H1 (cell line): ENCODE data around the gene AATK. TPM values are rescaled to one million over a fixed set of nuclear protein-coding genes. Genes with fewer than 3 reads are reported as not detected.
"Not testable (repeated sequence)": the region's sequence is repeated elsewhere in the genome, so short reads cannot be mapped to it uniquely, and the experiment has no call there.

Experiments used
- CTCF ChIA-PET: fragments of 300-600 bp; sonication (Branson Sonifier 250); formaldehyde crosslinking; loops from one replicate; lab custom pipeline; 2021; ENCODE audit not compliant: partially characterized antibody; lab: Charles Lee
- POLR2A ChIA-PET: fragments of 300-600 bp; sonication (Branson Sonifier 250); formaldehyde crosslinking; loops from one replicate; lab custom pipeline; 2021; ENCODE audit warnings: inconsistent platforms; ENCODE audit not compliant: partially characterized antibody; lab: Charles Lee
- DNase-seq, 2 experiments: peaks; one replicate each; pipeline versions ENCODE4 v3.0.0 to v3.0.0-alpha.2; 2010 to 2022; ENCODE audit warnings: low spot score in 2 of 2, low read depth in 1 of 2, mixed read lengths in 1 of 2
- FAIRE-seq: peaks from 2 replicates; lab custom pipeline; 2011; peaks lifted over from hg19 to GRCh38; lab: Jason Lieb, UNC
- H2AFZ ChIP-seq: 2 replicates; pipeline ENCODE4 v1.8.1; 2012; ENCODE audit warnings: low read length, inconsistent platforms
- H2AK5ac ChIP-seq: 2 replicates; pipeline ENCODE4 v1.6.1; 2013; ENCODE audit warnings: low read depth, low read length
- H2BK120ac ChIP-seq: replicated peaks from 2 replicates; pipeline ENCODE3; 2013; ENCODE audit warnings: low read depth, low read length, inconsistent platforms
- H2BK12ac ChIP-seq: 2 replicates; pipeline ENCODE4 v1.6.1; 2013; ENCODE audit warnings: low read depth, low read length
- H2BK15ac ChIP-seq: 2 replicates; pipeline ENCODE4 v1.6.1; 2013; ENCODE audit warnings: low read length
- H2BK20ac ChIP-seq: 2 replicates; pipeline ENCODE4 v1.6.1; 2013; ENCODE audit warnings: low read length
- H2BK5ac ChIP-seq: 2 replicates; pipeline ENCODE4 v1.6.1; 2013; ENCODE audit warnings: low read depth, low read length
- H3K14ac ChIP-seq: 2 replicates; pipeline ENCODE4 v1.6.1; 2013; ENCODE audit warnings: inconsistent platforms; ENCODE audit not compliant: insufficient read length
- H3K18ac ChIP-seq: 2 replicates; pipeline ENCODE4 v1.6.1; 2013; ENCODE audit warnings: low read length; ENCODE audit errors: extremely low read depth
- H3K23ac ChIP-seq: 2 replicates; pipeline ENCODE4 v1.6.1; 2013; ENCODE audit warnings: inconsistent platforms; ENCODE audit not compliant: insufficient read length
- H3K23me2 ChIP-seq: 2 replicates; pipeline ENCODE4 v1.6.1; 2013; ENCODE audit warnings: low read depth, low read length
- H3K27ac ChIP-seq: 2 replicates; pipeline ENCODE4 v1.6.1; 2011; ENCODE audit warnings: low read depth, low read length, inconsistent platforms
- H3K27me3 ChIP-seq, 4 experiments: replicated peaks in 1 of 4; 1 replicate in 1 of 4; 2 replicates in 3 of 4; pipeline versions ENCODE4 v1.6.1 to v1.8.1; 2011 to 2013; ENCODE audit warnings: low read length in 3 of 4, mild to moderate bottlenecking in 3 of 4, inconsistent platforms in 2 of 4, mixed read lengths in 2 of 4, moderate library complexity in 1 of 4; ENCODE audit not compliant: control insufficient read depth in 3 of 4, insufficient read depth in 3 of 4; ENCODE audit errors: extremely low read depth in 1 of 4
- H3K36me3 ChIP-seq, 4 experiments: 2 replicates each; pipeline versions ENCODE4 v1.6.1 to v1.8.1; 2011 to 2013; ENCODE audit warnings: mild to moderate bottlenecking in 4 of 4, low read length in 3 of 4, moderate library complexity in 2 of 4, control low read depth in 1 of 4, inconsistent platforms in 1 of 4; ENCODE audit not compliant: insufficient read depth in 4 of 4, control insufficient read depth in 2 of 4
- H3K4ac ChIP-seq: replicated peaks from 2 replicates; pipeline ENCODE3; 2013; ENCODE audit warnings: low read length, low read depth, mixed read lengths, inconsistent platforms; ENCODE audit not compliant: insufficient read length
- H3K4me1 ChIP-seq, 4 experiments: replicated peaks in 1 of 4; 1 replicate in 1 of 4; 2 replicates in 3 of 4; pipeline versions ENCODE4 v1.6.1 to v1.8.1; 2011 to 2013; ENCODE audit warnings: low read length in 3 of 4, inconsistent platforms in 2 of 4, mixed read lengths in 1 of 4; ENCODE audit not compliant: insufficient read depth in 4 of 4, control insufficient read depth in 3 of 4
- H3K4me2 ChIP-seq, 2 experiments: 2 replicates each; pipeline versions ENCODE4 v1.6.1 to v1.8.1; 2011 to 2013; ENCODE audit warnings: low read depth in 2 of 2, low read length in 2 of 2, control low read depth in 1 of 2, inconsistent platforms in 1 of 2, mild to moderate bottlenecking in 1 of 2; ENCODE audit not compliant: insufficient read depth in 1 of 2
- H3K4me3 ChIP-seq, 4 experiments: fragments of 200-600, 300-600 bp in 1 of 4; sonication (generic), shearing (Covaris generic), sonication (Bioruptor Twin) in 1 of 4; 2 replicates each; pipeline versions ENCODE4 v1.5.1 to v1.8.1; 2011 to 2016; ENCODE audit warnings: low read length in 4 of 4, low read depth in 3 of 4, control low read depth in 2 of 4, inconsistent platforms in 2 of 4, mild to moderate bottlenecking in 2 of 4, mixed read lengths in 1 of 4, moderate library complexity in 1 of 4; ENCODE audit not compliant: insufficient read depth in 2 of 4; ENCODE audit errors: extremely low read depth in 1 of 4
- H3K56ac ChIP-seq: replicated peaks from 2 replicates; pipeline ENCODE3; 2013; ENCODE audit warnings: low read depth, mild to moderate bottlenecking, mixed read lengths, low read length, inconsistent platforms; ENCODE audit not compliant: insufficient read length
- H3K79me1 ChIP-seq: 2 replicates; pipeline ENCODE4 v1.6.1; 2013; ENCODE audit warnings: low read depth, low read length, control low read depth
- H3K79me2 ChIP-seq, 2 experiments: 2 replicates each; pipeline versions ENCODE4 v1.6.1 to v1.8.1; 2012 to 2013; ENCODE audit warnings: low read length in 2 of 2, mild to moderate bottlenecking in 2 of 2, inconsistent platforms in 1 of 2; ENCODE audit not compliant: insufficient read depth in 2 of 2, control insufficient read depth in 1 of 2
- H3K9ac ChIP-seq, 4 experiments: replicated peaks in 1 of 4; 1 replicate in 1 of 4; 2 replicates in 3 of 4; pipeline versions ENCODE4 v1.6.1 to v1.8.1; 2011 to 2013; ENCODE audit warnings: low read depth in 3 of 4, low read length in 3 of 4, control low read depth in 2 of 4, mild to moderate bottlenecking in 2 of 4, moderate library complexity in 2 of 4, inconsistent platforms in 1 of 4; ENCODE audit errors: extremely low read depth in 1 of 4
- H3K9me3 ChIP-seq, 2 experiments: 2 replicates each; pipeline versions ENCODE4 v1.6.1 to v1.8.1; 2012 to 2013; ENCODE audit warnings: mild to moderate bottlenecking in 2 of 2, moderate library complexity in 2 of 2, control low read depth in 1 of 2, inconsistent platforms in 1 of 2, low read depth in 1 of 2, low read length in 1 of 2, mixed read lengths in 1 of 2; ENCODE audit not compliant: insufficient read depth in 2 of 2
- H4K20me1 ChIP-seq, 2 experiments: replicated peaks in 1 of 2; 2 replicates each; pipeline versions ENCODE3 to v1.8.1; 2011 to 2013; ENCODE audit warnings: inconsistent platforms in 2 of 2, low read length in 2 of 2, mild to moderate bottlenecking in 1 of 2; ENCODE audit not compliant: insufficient read depth in 2 of 2, control insufficient read depth in 1 of 2
- H4K5ac ChIP-seq: 2 replicates; pipeline ENCODE4 v1.6.1; 2013; ENCODE audit warnings: low read length, low read depth, mixed read lengths, inconsistent platforms; ENCODE audit not compliant: insufficient read length
- H4K8ac ChIP-seq: 2 replicates; pipeline ENCODE4 v1.8.0; 2013; ENCODE audit warnings: mild to moderate bottlenecking, moderate library complexity, low read length, inconsistent platforms; ENCODE audit not compliant: insufficient read depth; ENCODE audit errors: extremely low read depth
- H4K91ac ChIP-seq: replicated peaks from 2 replicates; pipeline ENCODE3; 2013; ENCODE audit warnings: low read length, mixed read lengths, inconsistent platforms; ENCODE audit not compliant: insufficient read length
- WGBS, 2 experiments: shearing (Covaris generic) in 1 of 2; methylation state at CpG; one replicate each; pipeline versions ENCODE4 v1.1.6 to v1.1.7; 2013 to 2015; ENCODE audit warnings: low lambda C conversion rate in 2 of 2, mixed read lengths in 2 of 2, inconsistent platforms in 1 of 2, low coverage in 1 of 2, missing lambda C conversion rate in 1 of 2; ENCODE audit not compliant: insufficient replicate concordance in 2 of 2, insufficient coverage in 1 of 2, insufficient read length in 1 of 2; ENCODE audit errors: extremely low coverage in 1 of 2, missing lambda C conversion rate in 1 of 2; 5-methylcytosine and 5-hydroxymethylcytosine counted together
- polyA plus RNA-seq, 7 experiments: library from polyadenylated mRNA; depleted of rRNA in 3 of 7; stranded (reverse) in 5 of 7; unstranded in 2 of 7; fragments of >200 nt in 5 of 7; fragments of 200-250 nt in 2 of 7; gene quantifications; 1 replicate in 5 of 7; 2 replicates in 1 of 7; 4 replicates in 1 of 7; pipeline versions ENCODE4 v1.2.1 to v1.2.3, GENCODE V29; 2011 to 2013; ENCODE audit warnings: missing spikeins in 2 of 7, mixed read lengths in 2 of 7
- total RNA-seq: library from RNA; stranded (reverse); fragmentation: NEBNext Ultra II Directional; extraction: Animal tissue kit (Norgen Biotek cat#: 25700); gene quantifications from 2 replicates; pipeline ENCODE4 v1.2.1, GENCODE V29; 2021

The AATK gene
- total and polyA plus RNA-seq, 2 of the 8 experiments (the other 6 are each of a cell fraction or from before 2014, with no cell fraction given), result 1.7 to 3.5 TPM

GRCh38 chr17:81154016-81154415 lies 12.0 kb downstream of the AATK start:
- H3K4ac ChIP-seq, H3K4me3 ChIP-seq, DNase-seq, H3K79me2 ChIP-seq, H4K20me1 ChIP-seq, H3K23me2 ChIP-seq, H3K4me2 ChIP-seq, H4K8ac ChIP-seq, H2BK12ac ChIP-seq, H3K18ac ChIP-seq, H2BK120ac ChIP-seq, POLR2A ChIA-PET, H4K91ac ChIP-seq, H2AFZ ChIP-seq, H3K9ac ChIP-seq, H3K36me3 ChIP-seq, H4K5ac ChIP-seq, H3K9me3 ChIP-seq, H2BK15ac ChIP-seq, H2AK5ac ChIP-seq, H3K4me1 ChIP-seq, H2BK20ac ChIP-seq, H3K27ac ChIP-seq, H2BK5ac ChIP-seq, H3K27me3 ChIP-seq, FAIRE-seq, H3K56ac ChIP-seq, H3K79me1 ChIP-seq, H3K14ac ChIP-seq, H3K23ac ChIP-seq: not testable (repeated sequence)
- CTCF ChIA-PET, result interaction anchor here (0.9 to 4.3 kb wide), 2 partner anchors 11 to 23 kb away, joined by 3 to 21 read pairs; no protein-coding TSS in a partner anchor
- WGBS, 2 experiments, result 94% methylated on average over 9 of the region's 9 CpGs; no CpG with 5 or more reads in 1 of the 2 experiments
